NCI-H2227 treated with DMSO at 0.1 percent for 48 hours (cell line): ENCODE data around the gene TPSB2.
A peak's percentile ranks its signal among the peaks of the same experiment; 100 is the strongest.

Experiments used
- DNase-seq: peaks from one replicate; lab custom pipeline; 2025; lab: John Stamatoyannopoulos, UW

Gene TPSB2

DNA sequence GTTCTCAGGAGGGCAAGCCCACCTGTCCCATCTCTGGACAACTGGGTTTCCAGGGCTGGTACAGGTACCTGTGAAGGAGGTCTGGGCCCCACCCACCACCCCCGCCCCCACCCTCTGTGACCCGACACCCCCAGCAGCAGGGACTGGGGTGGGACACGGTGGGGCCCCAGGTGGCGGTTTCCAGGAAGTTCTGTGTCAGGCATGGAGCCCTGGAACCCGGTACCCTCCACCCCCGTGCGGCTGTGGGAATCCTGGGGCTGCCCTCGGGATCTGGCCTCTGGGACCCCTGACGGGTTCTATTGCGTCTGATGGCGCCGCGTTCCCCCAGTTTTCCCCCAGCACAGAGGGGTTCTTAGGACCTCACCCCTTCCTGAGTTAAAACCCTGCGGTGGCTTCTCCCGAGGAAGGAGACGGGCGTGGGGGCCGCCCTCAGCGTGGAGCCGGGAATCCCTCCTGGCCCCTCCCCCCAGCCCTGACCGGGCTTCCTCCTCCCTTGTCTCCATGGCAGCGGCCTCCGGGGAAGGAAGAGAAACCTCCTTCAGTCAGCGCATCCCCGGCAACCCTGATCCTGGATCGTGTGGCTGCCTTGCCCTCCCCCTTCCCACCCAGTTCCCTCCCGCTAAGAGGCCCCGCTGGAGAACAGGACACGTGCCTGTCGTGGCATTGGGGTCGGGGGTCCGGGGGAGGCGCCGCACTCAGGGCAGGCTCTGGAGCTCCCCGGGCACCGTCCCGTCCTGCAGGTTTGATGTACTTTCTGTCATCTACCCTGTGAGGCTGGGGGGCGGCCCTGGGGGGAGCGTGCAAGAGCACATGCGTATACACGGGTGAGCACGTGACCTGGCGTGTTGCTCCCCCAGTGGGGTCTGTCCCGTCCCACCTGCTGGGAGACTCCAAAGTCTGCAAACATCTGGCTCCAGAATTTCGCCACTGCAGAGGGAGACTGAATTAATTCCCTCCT, 46.8 kb downstream of the TPSB2 start:
- peak; percentile 86 for DNase-seq

GRCh38 chr16:1182316-1182671, 47.7 kb downstream of the TPSB2 start:
- DNase-seq = peak; percentile 38

DNA sequence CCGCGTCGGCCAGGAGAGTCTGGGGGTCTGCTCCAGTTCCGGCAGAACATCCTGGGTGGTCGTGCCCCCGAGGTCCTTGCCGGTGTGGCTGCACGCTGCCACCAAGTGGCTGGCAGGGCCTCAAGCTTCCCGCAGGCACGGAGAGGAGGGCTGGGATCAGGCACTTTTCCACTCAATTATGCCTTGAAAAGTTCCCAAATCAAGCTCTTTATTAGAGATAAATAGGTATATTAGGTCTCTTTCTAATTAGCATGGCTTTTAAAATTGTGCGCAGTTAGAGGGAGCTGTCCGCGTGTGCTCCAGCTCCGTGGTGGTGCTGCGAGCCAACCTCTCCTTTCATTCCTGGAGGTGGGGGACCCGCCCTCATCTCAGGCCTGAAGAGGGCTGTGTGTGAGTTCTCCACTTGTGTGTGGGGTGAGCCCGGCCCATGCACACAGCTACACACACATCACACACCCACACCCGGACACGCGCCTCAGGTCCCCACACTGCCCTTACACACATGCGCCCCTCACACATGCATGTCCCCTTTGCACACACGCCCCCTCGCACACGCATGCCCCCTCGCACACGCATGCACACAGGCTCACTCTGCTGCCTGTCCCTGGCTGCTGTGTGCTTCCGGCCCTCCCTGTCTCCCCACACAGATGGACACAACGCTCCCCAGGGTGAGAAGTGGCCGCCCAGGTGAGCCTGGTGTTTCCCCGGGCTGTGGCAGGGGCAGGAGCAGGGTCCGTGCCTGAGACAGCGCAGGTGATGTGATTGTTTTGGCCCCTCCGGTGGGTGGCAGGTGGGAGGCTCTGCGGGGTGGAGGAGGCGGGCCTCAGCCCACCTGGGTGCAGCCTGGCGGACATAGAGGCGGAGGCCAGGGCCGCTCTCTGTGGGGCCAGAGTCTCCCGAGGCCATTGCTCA, 48.3 kb downstream of the TPSB2 start:
- DNase-seq = no peak

GRCh38 chr16:1180549-1181403, 49.2 kb downstream of the TPSB2 start:
- DNase-seq = no peak
